ENCODE data around the gene GPC5.
A peak's percentile ranks its signal among the peaks of the same experiment; 100 is the strongest.
"Not testable (repeated sequence)": the region's sequence is repeated elsewhere in the genome, so short reads cannot be mapped to it uniquely, and the experiment has no call there.

Gene GPC5

GRCh38 chr13:91369441-91369831 lies 29.0 kb upstream of the GPC5 start:
- no peak for DNase-seq (ENCODE audit: low spot score)

DNA sequence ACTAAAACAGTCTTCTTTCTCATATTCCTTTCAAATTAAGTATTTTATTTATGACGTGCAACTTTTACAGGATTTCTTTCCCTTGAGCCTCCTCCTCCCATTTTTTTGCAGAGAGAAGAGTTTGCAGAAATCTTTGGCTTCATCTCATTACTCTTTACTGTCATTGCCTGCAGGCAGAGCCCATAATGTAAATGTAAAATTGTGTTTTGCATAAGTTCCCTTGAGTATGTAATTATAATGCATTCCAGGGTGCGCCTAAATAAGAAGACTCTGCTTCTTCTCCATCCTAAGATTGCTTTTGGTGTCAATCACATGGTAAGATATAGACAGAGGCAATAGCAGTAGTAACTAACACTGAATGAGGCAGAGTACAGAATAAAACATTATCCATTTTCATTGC lies 27.9 kb upstream of the GPC5 start:
- no peak for DNase-seq (ENCODE audit: low spot score)

DNA sequence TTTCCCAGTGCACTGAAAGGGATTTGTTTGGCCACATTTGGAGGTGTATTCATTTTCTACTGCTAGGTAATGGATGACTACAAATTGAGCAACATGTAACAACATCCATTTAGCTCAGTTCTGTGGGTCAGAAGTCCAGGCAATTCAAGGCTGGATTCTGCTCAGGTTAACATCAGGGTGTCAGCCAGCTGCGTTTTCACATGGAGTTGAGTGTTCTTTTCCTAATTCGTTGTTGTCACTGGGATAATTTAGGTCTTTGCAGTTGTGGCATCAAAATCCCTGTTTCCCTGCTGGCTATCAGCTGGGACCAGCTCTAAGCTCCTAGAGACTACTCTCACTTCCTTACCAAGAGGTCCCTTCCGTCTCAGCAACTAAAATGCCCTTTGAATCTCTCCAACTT lies 25.5 kb upstream of the GPC5 start:
- no peak for DNase-seq (ENCODE audit: low spot score)

- peak; percentile 37 for DNase-seq (ENCODE audit: low spot score)
Measured at GRCh38 chr13:91375116-91375729, 23.2 kb upstream of the GPC5 start.

DNA sequence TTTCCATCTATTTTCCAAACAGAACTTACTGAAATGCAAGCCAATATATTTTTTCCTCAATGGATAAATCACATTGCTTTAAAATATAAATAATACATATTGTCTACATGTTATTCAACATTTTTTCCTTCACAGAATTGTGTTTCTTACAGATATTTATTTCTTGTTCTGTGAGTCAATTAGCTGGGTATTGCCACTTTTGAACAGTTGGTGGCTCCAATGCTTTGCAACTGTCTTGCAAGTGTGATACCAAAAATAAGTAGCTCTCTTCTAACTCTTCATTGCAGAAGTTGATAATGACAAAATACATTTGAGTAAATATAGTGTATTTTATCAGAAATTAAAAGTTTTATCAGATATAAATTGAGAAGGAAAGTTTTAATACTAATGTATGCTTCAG lies 17.1 kb upstream of the GPC5 start:
- no peak for DNase-seq (ENCODE audit: low spot score)

GRCh38 chr13:91383836-91384235 lies 14.6 kb upstream of the GPC5 start:
- DNase-seq (ENCODE audit: low spot score): no peak

- DNase-seq (ENCODE audit: low spot score): no peak
Measured at GRCh38 chr13:91384896-91385295, 13.5 kb upstream of the GPC5 start.

DNA sequence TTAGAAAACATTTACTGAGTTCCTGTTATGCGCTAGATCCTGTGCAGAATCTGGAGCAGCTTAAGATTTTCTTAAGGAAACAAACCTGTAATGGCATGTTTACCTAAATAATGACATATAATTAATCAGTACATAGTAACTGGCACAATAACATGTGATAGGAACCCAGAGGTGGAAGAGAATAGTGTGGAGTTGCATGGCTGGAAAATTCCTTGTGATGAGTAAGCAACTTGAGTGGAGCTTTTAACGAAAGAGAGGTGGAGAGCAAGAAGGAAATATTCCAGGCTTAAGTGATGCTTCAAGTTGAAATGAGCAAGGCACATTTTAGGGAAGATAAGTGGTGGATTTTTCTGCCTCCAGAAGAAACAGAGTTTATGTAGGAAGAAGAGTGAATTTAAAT lies 9.2 kb upstream of the GPC5 start:
- no peak for DNase-seq (ENCODE audit: low spot score)

DNA sequence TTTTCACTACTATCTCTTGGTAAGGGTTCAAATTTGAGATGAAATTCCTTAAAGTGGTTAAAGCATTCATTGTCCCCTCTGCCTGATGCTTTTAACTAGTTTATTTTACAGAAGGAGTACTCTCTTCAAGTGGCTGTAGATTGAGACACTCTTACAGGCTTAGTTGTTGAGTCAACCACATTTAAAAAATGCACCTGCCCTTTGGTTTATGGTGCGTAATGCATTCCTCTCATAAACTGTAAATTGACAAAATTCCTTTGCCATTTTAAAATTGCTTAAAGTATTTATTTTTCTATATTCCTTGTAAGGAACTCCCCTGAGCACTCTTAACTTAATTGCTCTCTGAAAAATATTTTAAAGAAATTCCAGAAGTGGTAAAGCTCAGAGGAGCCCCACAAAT lies 826 bp upstream of the GPC5 start:
- DNase-seq (ENCODE audit: low spot score): no peak

GRCh38 chr13:91399189-91400062 lies 1.0 kb downstream of the GPC5 start:
- DNase-seq (ENCODE audit: low spot score): peak; percentile 4

- DNase-seq (ENCODE audit: low spot score): no peak
Measured at GRCh38 chr13:91400063-91400399, 1.6 kb downstream of the GPC5 start.

DNA sequence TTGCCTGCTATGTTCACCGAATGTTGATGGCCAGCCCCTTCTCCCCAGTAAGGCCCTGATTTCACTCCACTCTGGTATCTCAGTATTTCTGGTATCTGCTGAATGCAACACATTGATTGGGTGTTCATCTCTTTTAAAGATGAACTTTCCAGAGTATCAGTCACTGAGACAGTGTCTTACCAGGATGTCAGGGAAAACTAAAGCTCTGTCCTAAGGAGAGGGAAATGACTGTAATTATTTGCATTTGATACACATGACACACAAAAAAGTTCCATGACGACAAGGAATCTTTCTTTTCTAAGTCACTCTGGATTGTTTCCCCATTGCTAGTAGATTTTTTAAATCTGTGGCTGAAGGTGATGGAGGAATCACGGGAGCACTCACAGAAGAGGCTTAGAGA lies 2.2 kb downstream of the GPC5 start:
- DNase-seq (ENCODE audit: low spot score): no peak

GRCh38 chr13:91401920-91402319 lies 3.5 kb downstream of the GPC5 start:
- no peak for DNase-seq (ENCODE audit: low spot score)

DNA sequence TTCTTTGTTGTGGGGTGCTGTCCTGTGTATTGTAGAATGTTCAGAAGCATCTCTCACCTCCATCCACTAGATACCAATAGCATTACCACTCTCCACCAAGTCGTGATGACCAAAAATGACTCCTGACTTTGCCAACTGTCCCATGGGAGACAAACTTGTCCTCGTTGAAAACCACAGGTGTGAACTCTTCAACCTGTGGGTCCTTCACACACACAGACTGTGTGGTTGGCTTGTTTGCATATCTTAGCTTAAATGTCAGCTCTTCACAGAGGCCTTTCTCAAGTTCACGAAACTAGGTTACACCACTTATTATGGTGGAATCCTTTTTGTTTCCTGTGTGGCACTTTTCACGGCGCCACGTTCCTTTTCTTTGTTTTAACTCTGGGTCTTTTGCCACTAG lies 6.8 kb downstream of the GPC5 start:
- DNase-seq (ENCODE audit: low spot score): no peak

DNA sequence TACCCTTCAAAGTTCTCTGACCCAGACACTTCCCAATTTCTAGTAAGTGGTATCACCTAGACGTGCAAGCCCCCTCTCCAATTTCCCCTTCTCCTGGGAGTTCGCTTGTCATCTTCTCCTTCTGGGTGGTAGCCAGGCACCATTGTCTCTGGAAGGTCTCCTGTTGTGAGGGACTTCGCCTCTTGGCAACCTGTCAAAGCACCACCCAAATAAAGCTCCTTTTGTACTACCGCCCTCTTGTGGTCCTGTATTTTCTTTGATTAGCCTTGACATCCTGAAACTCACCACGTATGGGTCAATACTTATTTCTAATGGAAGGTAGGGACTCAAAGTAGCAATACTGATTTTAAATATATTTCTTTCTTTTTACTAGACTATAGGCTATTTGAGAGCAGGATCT lies 8.2 kb downstream of the GPC5 start:
- DNase-seq (ENCODE audit: low spot score): peak; percentile 31

DNA sequence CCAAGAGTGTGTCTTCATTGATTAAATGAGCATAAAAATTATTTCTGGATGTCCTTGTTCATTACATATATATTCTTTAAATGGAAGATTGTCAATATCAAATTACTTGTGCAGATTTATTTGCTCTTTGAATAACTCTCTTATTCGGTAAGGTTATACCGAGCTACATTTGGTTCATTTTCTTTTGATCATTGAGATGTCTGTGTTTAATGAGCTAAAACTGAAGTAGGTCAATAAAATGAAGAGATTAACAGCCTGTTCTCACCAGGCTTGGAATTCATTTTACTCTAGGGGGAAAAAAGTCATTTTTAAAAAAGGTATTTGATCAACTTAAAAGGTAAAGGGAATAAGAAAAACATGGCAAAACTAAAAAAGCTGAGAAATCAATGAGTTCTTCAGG lies 10.6 kb downstream of the GPC5 start:
- DNase-seq (ENCODE audit: low spot score): no peak

DNA sequence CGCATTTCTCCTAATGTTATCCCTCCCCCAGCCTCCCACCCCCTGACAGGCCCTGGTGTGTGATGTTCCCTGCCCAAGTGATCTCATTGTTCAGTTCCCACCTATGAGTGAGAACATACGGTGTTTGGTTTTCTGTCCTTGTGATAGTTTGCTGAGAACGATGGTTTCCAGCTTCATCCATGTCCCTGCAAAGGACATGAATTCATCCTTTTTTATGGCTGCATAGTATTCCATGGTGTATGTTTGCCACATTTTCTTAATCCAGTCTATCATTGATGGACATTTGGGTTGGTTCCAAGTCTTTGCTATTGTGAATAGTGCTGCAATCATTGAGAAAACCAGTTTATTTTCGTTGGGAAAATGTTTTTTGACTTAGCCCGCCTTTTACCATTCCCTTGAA lies 18.2 kb downstream of the GPC5 start:
- DNase-seq (ENCODE audit: low spot score): not testable (repeated sequence)

- no peak for DNase-seq (ENCODE audit: low spot score)
Measured at GRCh38 chr13:91417660-91418325, 19.4 kb downstream of the GPC5 start.

DNA sequence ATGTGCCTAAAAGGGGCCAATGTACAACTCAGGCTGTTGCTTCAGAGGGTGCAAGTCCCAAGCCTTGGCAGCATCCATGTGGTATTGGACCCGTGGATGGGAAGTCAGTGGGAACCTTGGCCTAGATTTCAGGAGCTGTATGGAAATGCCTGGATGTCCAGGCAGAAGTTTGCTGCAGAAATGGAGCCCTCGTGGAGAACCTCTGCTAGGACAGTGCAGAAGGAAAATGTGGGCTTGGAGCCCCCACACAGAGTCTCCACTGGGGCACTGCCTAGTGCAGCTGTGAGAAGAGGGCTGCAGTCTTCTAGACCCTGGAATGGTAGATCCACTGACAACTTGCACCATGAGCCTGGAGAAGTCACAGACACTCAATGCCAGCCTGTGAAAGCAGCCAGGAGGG lies 28.5 kb downstream of the GPC5 start:
- no peak for DNase-seq (ENCODE audit: low spot score)

DNA sequence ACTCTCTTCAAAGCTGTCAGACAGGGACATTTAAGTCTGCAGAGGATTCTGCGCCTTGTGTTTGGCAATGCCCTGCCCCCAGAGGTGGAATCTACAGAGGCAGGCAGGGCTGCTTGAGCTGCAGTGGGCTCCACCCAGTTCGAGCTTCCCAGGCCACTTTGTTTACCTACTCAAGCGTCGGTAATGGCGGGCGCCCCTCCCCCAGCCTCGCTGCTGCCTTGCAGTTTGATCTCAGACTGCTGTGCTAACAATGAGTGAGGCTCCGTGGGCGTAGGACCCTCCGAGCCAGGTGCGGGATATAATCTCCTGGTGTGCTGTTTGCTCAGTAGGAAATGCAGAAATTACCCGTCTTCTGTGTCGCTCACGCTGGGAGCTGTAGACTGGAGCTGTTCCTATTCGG lies 40.3 kb downstream of the GPC5 start:
- DNase-seq (ENCODE audit: low spot score): not testable (repeated sequence)

GRCh38 chr13:91450913-91451312 lies 52.5 kb downstream of the GPC5 start:
- DNase-seq (ENCODE audit: low spot score): no peak

DNA sequence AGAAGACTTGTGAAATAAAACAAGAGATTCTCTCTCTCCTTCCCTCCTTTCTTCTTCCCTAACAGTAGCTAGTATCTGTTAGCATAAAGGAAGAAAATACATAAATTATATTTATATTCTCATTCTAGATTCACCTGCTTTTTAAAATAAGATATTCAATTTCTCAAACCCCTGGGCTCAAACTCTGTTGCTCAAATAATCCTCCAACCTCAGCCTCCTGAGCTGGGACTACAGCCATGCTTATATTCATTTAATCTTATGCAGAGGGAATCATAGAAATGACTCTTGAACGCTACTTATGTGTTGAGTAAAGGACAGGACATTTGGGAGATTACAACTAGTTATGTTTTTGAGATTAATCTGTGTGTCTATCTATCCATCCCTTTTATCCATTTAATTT lies 56.2 kb downstream of the GPC5 start:
- no peak for DNase-seq (ENCODE audit: low spot score)

DNA sequence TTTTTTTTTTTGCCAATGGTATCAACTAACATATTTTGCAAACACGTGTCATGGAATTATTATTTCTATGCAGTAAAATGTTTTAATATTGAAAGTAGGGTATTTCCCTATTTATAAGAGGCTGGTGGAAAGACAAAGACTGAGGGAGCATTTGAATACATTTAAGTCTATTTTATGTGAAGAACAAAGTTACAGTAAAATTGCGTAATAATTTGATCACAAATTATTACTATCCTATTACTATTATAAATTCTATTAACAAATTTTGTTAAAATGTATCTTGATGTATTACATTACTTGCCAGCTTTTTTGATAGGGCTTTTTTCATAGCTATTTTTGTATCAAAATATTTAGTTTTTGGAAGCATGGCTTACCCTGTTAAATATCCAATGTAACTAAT lies 58.4 kb downstream of the GPC5 start:
- no peak for DNase-seq (ENCODE audit: low spot score)
